Stimulated activated CD4-positive, alpha-beta T cell treated with anti-CD3 and anti-CD28 coated beads, Interleukin-15, amount 100 ng/mL, for 48 hours (primary cell): Measurements from ENCODE around the gene STX1B.
"Not testable (repeated sequence)": the region's sequence is repeated elsewhere in the genome, so short reads cannot be mapped to it uniquely, and the experiment has no call there.

Experiments used
- DNase-seq, 2 donors: peaks; one replicate each; pipeline ENCODE4 v3.0.0-alpha.2; 2020; ENCODE audit warnings: low read depth in 2 of 2

Gene STX1B

DNA sequence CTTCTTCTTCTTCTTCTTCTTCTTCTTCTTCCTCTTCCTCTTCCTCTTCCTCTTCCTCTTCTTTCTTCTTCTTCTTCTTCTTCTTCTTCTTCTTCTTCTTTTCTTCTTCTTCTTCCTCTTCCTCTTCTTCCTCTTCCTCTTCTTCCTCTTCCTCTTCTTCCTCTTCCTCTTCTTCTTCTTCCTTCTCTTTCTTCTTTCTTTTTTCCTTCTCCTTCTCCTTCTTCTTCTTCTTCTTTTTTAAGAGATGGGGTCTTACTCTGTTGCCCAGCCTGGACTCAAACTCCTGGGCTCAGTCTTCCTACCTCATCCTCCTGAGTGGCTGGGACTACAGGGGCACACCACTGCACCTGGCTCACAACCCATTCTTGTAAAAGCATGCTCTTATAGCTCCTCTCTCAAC lies 2.9 kb upstream of the STX1B start:
- not testable (repeated sequence) for DNase-seq

DNA sequence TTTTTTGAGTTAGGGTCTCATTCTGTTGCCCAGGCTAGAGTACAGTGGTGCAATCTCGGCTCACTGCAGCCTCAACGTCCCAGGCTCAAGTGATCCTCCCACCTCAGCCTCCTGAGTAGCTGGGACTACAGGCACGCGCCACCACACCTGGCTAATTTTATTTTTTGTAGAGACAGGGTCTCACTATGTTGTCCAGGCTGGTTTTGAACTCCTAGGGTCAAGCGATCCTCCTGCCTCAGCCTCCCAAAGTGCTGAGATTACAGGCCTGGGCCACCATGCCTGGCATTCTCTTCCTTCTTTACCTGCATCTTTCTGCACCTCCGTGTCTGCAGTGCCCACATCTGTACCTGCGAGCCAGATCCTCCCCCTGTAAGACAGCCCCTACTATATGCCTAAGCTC lies 1.4 kb upstream of the STX1B start:
- not testable (repeated sequence) for DNase-seq

- DNase-seq: no peak
Measured at GRCh38 chr16:31009894-31010584, 399 bp downstream of the STX1B start.

- DNase-seq: no peak
Measured at GRCh38 chr16:31009120-31009519, 1.3 kb downstream of the STX1B start.

DNA sequence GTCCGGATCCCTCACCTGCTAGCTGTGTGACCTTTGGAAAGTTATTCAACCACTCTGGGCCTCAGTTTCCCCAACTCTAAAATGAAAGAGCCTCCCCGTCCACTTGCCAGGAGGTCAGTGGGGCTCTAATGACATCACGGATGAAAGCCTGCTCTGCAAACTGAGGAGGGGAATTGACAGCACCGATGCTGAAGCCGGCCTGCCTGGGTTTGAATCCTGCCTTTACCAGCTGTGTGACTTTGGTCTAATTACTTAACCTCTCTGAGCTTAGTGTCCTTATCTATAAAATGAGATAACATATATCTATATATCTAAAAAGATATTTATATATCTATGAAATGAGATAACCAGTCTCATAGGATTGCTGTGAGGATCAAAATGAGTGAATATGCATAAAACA lies 1.9 kb downstream of the STX1B start:
- DNase-seq: no peak

DNA sequence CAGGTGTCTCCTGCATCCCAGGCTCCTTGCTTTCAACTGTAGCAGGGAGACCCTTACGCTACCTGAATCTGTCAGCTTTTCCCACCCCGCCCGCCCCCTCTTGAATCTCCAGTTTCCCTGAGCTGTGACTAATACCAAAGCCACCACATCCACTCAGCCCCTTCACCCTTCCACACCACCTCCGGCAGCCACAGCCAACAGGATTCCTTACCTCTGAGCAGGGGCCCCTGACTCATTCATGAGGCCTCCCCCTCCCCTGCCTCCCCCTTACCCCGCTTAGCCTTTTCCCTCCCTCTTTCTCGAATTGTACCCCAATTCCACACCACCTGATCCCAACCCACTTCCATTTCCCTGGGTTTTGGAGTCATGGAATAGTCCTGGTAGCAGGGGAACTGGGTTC lies 2.3 kb downstream of the STX1B start:
- DNase-seq: no peak

DNA sequence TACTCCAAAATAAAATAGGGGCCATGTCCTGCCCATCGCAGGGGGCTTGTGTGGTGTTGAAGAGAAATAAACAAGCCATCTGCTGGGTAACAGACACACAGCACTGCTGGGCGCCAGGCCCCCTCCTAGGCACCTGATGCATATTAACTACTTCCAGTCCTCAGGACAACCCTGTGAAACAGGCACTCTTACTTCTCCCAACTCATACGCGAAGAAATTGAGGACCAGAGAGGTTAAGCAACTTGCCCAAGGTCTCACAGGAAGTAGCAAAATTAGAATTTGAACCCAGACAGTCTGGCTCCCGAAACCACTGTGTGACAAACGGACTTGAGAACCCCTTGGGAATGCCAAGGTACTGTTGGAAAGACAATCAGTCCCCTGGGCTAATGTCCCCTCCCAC lies 2.8 kb downstream of the STX1B start:
- DNase-seq: no peak

DNA sequence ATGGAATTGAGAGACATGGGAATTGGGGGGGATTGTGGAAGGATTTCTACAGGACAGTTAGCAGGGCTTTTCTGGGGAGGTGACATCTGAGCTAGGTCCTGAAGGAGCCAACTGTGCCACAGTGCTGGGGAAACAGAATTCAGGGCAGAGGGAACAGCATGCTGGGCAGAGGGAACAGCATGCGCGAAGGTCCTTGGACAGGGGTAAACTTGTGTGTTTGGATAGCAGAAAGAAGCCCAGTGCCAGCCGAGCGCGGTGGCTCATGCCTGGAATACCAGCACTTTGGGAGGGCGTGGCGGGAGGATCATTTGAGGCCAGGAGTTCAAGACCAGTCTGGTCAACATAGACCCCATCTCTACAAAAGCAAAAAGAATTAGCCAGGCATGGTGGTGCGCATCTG lies 3.8 kb downstream of the STX1B start:
- no peak for DNase-seq

GRCh38 chr16:31006086-31006385 lies 4.4 kb downstream of the STX1B start:
- no peak for DNase-seq

DNA sequence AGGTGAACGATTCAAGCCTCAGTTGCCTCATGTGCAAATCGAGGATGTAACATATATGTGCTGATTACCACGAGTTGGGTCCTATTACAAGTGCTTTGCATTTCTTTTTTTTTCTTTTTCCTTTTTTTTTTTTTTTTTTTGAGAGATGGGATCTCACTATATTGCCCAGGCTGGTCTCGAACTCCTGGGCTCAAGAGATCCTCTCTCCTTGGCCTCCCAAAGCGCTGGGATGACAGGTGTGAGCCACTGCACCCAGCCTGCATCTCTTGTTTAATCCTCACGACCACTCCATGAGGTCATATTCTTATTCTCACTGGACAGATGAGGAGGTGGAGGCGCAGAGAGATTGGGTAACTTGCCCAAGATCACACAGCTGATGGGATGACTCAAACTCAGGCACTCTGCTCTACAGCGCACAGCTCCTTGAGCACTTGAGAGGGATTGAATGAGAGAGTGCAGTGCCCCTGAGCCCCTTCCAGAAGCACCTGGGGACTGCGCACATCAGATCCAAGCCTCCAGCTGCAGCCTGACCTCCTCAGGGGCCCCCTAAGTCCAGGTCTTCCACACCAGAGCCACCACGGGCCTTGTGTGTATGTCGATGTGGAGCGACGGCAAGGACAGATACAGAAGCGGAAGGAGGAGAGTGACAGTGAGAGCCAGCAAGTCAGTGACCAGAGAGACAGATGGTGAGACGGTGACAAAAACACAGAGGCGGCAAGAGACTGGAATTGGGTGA lies 4.9 kb downstream of the STX1B start:
- DNase-seq: no peak

DNA sequence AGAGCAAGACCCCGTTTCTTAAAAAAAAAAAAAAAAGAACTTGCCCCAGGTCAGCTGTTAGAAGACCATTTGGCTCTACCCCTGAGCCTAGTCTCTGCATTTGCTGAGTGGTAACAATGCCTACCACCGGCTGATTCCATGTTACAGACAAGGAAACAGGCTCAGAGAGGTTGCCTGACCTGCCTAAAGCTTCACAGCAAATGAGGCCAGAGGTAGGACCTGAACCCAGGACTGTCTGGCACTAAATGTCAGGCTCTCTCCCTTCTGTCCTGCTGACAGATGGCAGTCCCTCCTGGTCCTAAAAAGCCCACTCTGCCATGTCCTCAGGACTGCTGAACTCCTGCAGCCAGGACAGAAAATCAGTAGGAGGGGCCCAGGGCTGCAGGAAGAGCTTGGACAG lies 5.8 kb downstream of the STX1B start:
- no peak for DNase-seq

DNA sequence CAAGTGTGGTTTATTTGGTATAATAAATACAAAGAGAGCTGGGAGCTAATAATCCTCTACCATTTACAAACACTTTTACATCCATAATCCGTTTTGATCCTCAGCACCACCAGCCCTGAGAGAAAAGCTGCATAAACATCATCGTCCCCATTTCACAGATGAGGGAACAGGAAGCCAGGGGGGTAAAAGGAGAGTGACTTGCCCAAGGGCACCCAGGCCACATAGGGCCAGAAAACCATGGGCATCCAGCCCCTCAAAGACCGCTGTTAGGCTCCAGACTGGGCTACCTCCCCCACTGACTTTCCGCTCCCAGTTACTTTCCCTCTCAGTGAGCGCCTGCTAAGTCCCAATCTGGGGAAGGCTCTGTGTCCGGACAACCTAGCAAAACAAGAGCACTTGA lies 6.7 kb downstream of the STX1B start:
- DNase-seq: no peak

GRCh38 chr16:31002862-31003341 lies 7.5 kb downstream of the STX1B start:
- DNase-seq: no peak

DNA sequence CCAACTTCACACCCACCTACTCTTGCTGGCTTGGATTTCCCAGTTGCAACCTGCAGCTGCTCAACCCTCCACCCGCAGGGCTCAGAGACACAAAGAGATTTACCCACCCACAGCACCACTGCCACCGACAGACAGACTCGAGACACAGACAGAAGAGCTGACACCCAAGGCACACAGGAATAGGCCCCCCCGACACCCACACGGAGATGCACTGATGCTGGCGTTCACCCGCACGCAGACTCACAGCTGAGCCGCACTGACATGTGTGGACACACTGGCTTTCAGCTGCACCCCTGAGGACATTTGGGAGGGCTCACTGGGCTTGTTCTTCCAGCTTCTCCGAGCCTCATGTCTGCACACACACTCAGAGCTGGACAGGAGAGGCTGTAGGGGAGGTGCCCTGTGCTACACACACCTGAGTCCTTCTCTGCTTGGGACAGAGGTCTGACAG lies 8.2 kb downstream of the STX1B start:
- no peak for DNase-seq

GRCh38 chr16:31001507-31002249 lies 8.8 kb downstream of the STX1B start:
- DNase-seq: no peak

- DNase-seq: no peak
Measured at GRCh38 chr16:31000671-31001382, 9.6 kb downstream of the STX1B start.

DNA sequence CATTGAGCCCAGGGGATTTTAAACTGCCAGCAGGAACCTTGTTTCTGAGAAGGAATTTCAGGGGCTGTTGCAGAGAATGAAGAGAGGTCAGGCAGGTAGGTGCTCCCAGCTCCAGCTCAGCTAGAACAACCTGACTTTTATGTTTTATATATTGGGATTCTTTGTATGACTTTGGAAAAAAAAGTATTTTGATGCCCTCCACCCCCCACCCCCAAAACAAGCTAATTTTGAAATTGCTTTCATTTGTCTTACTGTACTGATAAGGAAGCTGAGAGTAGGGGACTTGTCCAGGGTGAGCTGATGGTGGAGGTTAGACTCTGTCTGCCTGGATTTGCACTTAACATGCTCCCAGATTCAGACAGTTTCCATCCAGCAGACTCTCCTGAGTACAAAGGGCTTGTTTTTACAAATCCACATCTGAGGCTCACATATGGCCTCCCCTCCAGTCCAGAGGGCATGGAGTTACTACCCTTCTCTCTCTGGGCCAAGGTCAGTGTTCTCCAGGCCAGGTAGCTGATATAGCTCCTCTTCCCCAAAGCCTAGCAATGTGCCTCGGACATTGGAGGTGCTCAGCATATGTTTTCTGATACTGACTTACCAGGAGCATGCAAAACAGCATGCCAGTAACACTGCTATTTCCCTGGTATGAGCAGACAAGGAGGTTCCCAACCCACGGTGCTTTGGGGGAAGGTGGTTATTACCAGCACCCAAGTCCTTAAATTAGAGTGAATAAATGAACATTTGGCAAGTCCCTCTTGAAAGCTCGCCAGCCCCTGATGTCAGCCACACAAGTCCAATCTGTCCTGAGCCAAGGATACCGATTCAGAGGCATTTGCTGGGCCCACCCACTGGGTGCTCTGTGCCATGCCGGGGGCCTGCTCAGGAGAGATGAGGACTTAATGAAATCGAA lies 11.3 kb downstream of the STX1B start:
- no peak for DNase-seq

- DNase-seq: no peak
Measured at GRCh38 chr16:30997725-30998711, 12.4 kb downstream of the STX1B start.

DNA sequence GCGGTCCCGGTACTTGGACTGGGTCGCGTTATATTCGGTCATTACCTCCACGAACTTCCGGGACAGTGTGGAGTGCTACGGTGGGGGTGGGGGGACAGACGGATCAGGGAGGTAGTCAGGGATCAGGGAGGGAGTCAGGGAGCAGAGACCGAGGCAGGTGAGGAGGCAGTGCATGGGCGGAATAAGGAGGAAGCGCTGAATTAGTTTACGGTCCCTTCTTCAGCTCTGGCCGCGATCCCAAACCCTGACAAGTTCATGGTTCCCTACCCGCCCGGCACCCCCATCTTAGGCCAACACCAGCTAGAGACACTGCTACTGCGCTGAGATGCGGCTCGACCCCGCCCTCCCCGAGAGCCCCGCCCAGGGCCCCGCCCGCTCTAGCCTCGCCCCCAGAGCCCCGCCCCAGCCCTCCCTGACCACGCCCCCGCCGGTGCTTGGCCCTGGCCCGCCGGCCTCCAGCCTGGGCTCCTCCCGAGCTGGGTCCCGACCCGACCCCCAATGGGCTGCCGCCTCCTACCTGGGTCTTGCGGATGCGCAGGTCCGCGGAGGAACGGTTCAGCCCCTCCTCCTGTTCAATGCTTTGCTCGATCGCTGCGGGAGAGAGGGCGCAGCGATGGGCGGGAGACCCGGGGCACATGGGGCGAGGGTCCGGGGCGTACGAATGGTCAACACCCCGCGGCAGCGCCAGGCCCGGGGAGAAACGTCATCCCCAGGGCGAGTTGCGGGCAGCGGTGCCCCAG lies 13.3 kb downstream of the STX1B start:
- DNase-seq: peak; percentile 73 to 82
